Measurements from ENCODE around the gene SLC49A3. TPM values are rescaled to one million over a fixed set of nuclear protein-coding genes. Genes with fewer than 3 reads are reported as not detected.
A peak's percentile ranks its signal among the peaks of the same experiment; 100 is the strongest.

SLC49A3 gene
- total and polyA plus RNA-seq, 2 of the 8 experiments (the other 6 are each of a cell fraction or from before 2014, with no cell fraction given): 5.0 to 8.8 TPM

DNA sequence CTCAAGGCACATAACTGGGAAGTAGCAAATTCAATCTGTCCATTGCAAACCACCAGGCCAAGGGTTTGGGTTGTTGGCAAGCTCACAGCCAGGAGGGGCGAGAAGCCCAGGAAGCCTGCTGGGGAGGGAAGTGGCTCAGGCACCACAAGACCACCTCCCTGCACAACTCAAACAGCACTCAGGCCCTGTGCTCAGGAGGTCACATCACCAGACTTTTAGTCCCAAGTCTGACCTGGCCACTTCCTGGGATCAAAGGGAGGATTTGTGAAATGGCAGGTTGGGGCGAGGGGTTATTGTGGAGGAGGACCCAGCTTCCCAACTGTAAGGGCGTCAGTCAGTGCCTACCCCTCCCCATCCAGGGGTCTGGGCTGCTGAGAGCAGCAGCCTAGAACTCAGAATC, 17.2 kb downstream of the SLC49A3 start:
- H3K9me3 ChIP-seq (ENCODE audit: insufficient read depth in 2 of 2, low read depth in 1 of 2, low read length in 1 of 2): no peaks in the 10 kb centered on the region
- peaks cover 12% of the 10 kb centered on the region; the same call in 1 of the 2 replicates for H3K23me2 ChIP-seq (ENCODE audit: low read depth, low read length)
- H2BK20ac ChIP-seq (ENCODE audit: low read length): no peak overlapping the region
- 89% methylated on average over 3 of the region's 3 CpGs; no CpG with 5 or more reads in 1 of the 2 experiments for WGBS, 2 experiments (ENCODE audit: extremely low coverage in 1 of 2, insufficient coverage in 1 of 2, insufficient read length in 1 of 2, insufficient replicate concordance in 2 of 2, low coverage in 1 of 2, low lambda C conversion rate in 2 of 2, missing lambda C conversion rate in 1 of 2)
- H3K9ac ChIP-seq (replicated peaks in 1 of 4; ENCODE audit: extremely low read depth in 1 of 4, low read depth in 3 of 4, low read length in 3 of 4): no peak overlapping the region
- no peak overlapping the region for H2AK5ac ChIP-seq (ENCODE audit: low read depth, low read length)
- peaks cover 8 to 25% (median 13%) of the 10 kb centered on the region in 4 experiments for H3K36me3 ChIP-seq (ENCODE audit: control insufficient read depth in 2 of 4, insufficient read depth in 4 of 4, low read length in 3 of 4)
- CTCF ChIA-PET (ENCODE audit: partially characterized antibody): interaction anchor here (0.9 to 2.8 kb wide), 3 partner anchors 12 to 69 kb away, joined by 3 to 11 read pairs (median 4); partner anchors contain the start of gene PDE6B
- POLR2A ChIA-PET (ENCODE audit: partially characterized antibody): interaction anchor here (1.1 to 4.6 kb wide), 6 partner anchors 8 to 69 kb away, joined by 3 to 53 read pairs (median 8); no protein-coding TSS in a partner anchor
- peaks cover 3 to 7% of the 10 kb centered on the region in 2 experiments for H4K20me1 ChIP-seq (replicated peaks in 1 of 2; ENCODE audit: control insufficient read depth in 1 of 2, insufficient read depth in 2 of 2, low read length in 2 of 2)
- no peak overlapping the region for H2AFZ ChIP-seq (ENCODE audit: low read length)
- no peak overlapping the region for H3K4me3 ChIP-seq (ENCODE audit: extremely low read depth in 1 of 4, insufficient read depth in 2 of 4, low read depth in 3 of 4, low read length in 4 of 4)
- FAIRE-seq: no peak
- H2BK15ac ChIP-seq (ENCODE audit: low read length): no peak overlapping the region
- H4K91ac ChIP-seq (replicated peaks; ENCODE audit: insufficient read length, low read length): no peak overlapping the region
- peak in 1 of 2 experiments; percentile 28; a peak in 1 of 3 replicates for TF ChIP-seq POLR2A (IDR thresholded peaks at IDR 0.05; ENCODE audit: control extremely low read depth in 1 of 2, low read depth in 2 of 2, low read length in 2 of 2)
- TF ChIP-seq BRCA1 (IDR thresholded peaks at IDR 0.05; ENCODE audit: low read depth, low read length): no peak
- H3K4me1 ChIP-seq (replicated peaks in 1 of 4; ENCODE audit: control insufficient read depth in 3 of 4, insufficient read depth in 4 of 4, low read length in 3 of 4): peaks cover 2 to 5% (median 4%) of the 10 kb centered on the region in 4 experiments; a peak in 6 of 7 replicates
- no peak overlapping the region for H4K5ac ChIP-seq (ENCODE audit: insufficient read length, low read depth, low read length)
- no peak overlapping the region for H2BK12ac ChIP-seq (ENCODE audit: low read depth, low read length)
- DNase-seq (ENCODE audit: low read depth in 1 of 2, low spot score in 2 of 2): no peak
- H4K8ac ChIP-seq (ENCODE audit: extremely low read depth, insufficient read depth, low read length): no peak overlapping the region
- H3K14ac ChIP-seq (ENCODE audit: insufficient read length): no peak overlapping the region
- H3K18ac ChIP-seq (ENCODE audit: extremely low read depth, low read length): no peak overlapping the region
- no peak overlapping the region for H3K56ac ChIP-seq (replicated peaks; ENCODE audit: insufficient read length, low read depth, low read length)
- no peak overlapping the region for H3K4me2 ChIP-seq (ENCODE audit: insufficient read depth in 1 of 2, low read depth in 2 of 2, low read length in 2 of 2)
- no peak overlapping the region for H2BK5ac ChIP-seq (ENCODE audit: low read depth, low read length)
- H3K4ac ChIP-seq (replicated peaks; ENCODE audit: insufficient read length, low read depth, low read length): no peak overlapping the region
- H3K23ac ChIP-seq (ENCODE audit: insufficient read length): no peak overlapping the region
- H3K79me2 ChIP-seq (ENCODE audit: control insufficient read depth in 1 of 2, insufficient read depth in 2 of 2, low read length in 2 of 2): peaks cover 0 to 7% of the 10 kb centered on the region in 2 experiments; a peak in 2 of 4 replicates
- no peak overlapping the region for H2BK120ac ChIP-seq (replicated peaks; ENCODE audit: low read depth, low read length)
- H3K79me1 ChIP-seq (ENCODE audit: low read depth, low read length): peaks cover 7% of the 10 kb centered on the region; the same call in 1 of the 2 replicates
- no peaks in the 10 kb centered on the region for H3K27me3 ChIP-seq (replicated peaks in 1 of 4; ENCODE audit: control insufficient read depth in 3 of 4, extremely low read depth in 1 of 4, insufficient read depth in 3 of 4, low read length in 3 of 4)
- H3K27ac ChIP-seq (ENCODE audit: low read depth, low read length): no peak overlapping the region

Data from H1 (cell line).